Thyroid gland (tissue), 4 donors: Measurements from ENCODE around the gene SHISA8.

Source experiments
- POLR2A ChIP-seq, 2 donors: fragments of 450-650 bp; IDR thresholded peaks; one replicate each; pipeline ENCODE4 v1.6.1; 2017; ENCODE audit warnings: antibody characterized with exemption in 2 of 2, mild to moderate bottlenecking in 2 of 2, moderate library complexity in 1 of 2
- TF ChIP-seq, protein P1 (sequence below), 6 experiments: fragments of 200-600 bp in 3 of 6; fragments of 450-650 bp in 3 of 6; sonication (generic) in 3 of 6; IDR thresholded peaks; one replicate each; pipeline ENCODE4 v1.5.1; 2016 to 2019; ENCODE audit warnings: antibody characterized with exemption in 6 of 6, mild to moderate bottlenecking in 2 of 6, inconsistent platforms in 1 of 6, moderate library complexity in 1 of 6

DNA sequence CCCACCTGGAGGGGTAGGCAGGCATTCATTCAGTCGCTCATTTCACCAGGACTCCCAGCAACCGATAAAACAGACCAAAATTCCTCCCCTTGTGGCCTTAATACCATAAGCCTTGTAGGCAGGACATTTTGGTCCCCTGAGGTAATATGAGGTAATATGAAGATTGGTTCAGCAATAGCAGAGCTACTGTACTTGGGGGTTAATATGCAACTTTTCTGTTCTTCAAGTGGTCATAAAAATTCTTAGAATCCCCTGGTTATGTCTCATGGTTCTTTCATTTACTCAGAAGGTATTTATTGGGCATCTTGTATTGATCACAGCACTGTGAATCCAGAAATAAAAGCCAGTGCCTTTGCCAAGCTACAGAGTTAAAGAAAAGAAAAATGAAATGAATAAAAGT lies 29.8 kb downstream of the SHISA8 start:
- TF ChIP-seq, protein P1, sequence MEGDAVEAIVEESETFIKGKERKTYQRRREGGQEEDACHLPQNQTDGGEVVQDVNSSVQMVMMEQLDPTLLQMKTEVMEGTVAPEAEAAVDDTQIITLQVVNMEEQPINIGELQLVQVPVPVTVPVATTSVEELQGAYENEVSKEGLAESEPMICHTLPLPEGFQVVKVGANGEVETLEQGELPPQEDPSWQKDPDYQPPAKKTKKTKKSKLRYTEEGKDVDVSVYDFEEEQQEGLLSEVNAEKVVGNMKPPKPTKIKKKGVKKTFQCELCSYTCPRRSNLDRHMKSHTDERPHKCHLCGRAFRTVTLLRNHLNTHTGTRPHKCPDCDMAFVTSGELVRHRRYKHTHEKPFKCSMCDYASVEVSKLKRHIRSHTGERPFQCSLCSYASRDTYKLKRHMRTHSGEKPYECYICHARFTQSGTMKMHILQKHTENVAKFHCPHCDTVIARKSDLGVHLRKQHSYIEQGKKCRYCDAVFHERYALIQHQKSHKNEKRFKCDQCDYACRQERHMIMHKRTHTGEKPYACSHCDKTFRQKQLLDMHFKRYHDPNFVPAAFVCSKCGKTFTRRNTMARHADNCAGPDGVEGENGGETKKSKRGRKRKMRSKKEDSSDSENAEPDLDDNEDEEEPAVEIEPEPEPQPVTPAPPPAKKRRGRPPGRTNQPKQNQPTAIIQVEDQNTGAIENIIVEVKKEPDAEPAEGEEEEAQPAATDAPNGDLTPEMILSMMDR (IDR thresholded peaks at IDR 0.05), result no peak
- no peak for TF ChIP-seq POLR2A (IDR thresholded peaks at IDR 0.05)
